Nephron (organoid): Measurements from ENCODE around the gene MTUS2.

Source experiments
- H3K27ac Mint-ChIP-seq, 3 experiments: 2 replicates each; pipeline ENCODE4 v1.8.0; 2020; ENCODE audit warnings: mixed read lengths in 3 of 3, mild to moderate bottlenecking in 2 of 3, moderate library complexity in 1 of 3
- H3K27me3 Mint-ChIP-seq: 2 replicates; pipeline ENCODE4 v1.8.0; 2021; ENCODE audit warnings: low read depth, mild to moderate bottlenecking, moderate library complexity, mixed read lengths
- H3K36me3 Mint-ChIP-seq: 2 replicates; pipeline ENCODE4 v1.8.0; 2020; ENCODE audit warnings: low read depth, mixed read lengths
- H3K4me1 Mint-ChIP-seq: 2 replicates; pipeline ENCODE4 v1.8.0; 2020; ENCODE audit warnings: mixed read lengths
- H3K4me3 Mint-ChIP-seq, 3 experiments: 2 replicates each; pipeline ENCODE4 v1.8.0; 2020; ENCODE audit warnings: mild to moderate bottlenecking in 3 of 3, mixed read lengths in 3 of 3, moderate library complexity in 2 of 3
- H3K9me3 Mint-ChIP-seq: 2 replicates; pipeline ENCODE4 v1.8.0; 2020; ENCODE audit warnings: mixed read lengths
- CTCF ChIP-seq, 3 experiments: fragments of 200-600 bp; sonication (generic); IDR thresholded peaks; one replicate each; pipeline ENCODE4 v1.5.0; 2021; ENCODE audit warnings: antibody characterized with exemption in 3 of 3; ENCODE audit not compliant: unreplicated experiment in 3 of 3

MTUS2 gene

GRCh38 chr13:29479716-29480492 lies 659.8 kb downstream of the MTUS2 start:
- Mint-ChIP-seq H3K27ac (no peak overlapping the region), H3K4me1 (peaks cover 9% of the 10 kb centered on the region), H3K4me3 (no peak overlapping the region), H3K27me3 (peaks cover 24% of the 10 kb centered on the region), H3K36me3 (no peaks in the 10 kb centered on the region), H3K9me3 (no peaks in the 10 kb centered on the region)
- no peak for TF ChIP-seq CTCF (IDR thresholded peaks at IDR 0.05; ENCODE audit: unreplicated experiment in 3 of 3)

- Mint-ChIP-seq H3K4me1 (peaks cover 9% of the 10 kb centered on the region), H3K27me3 (peaks cover 31% of the 10 kb centered on the region), H3K4me3 (no peak overlapping the region), H3K27ac (no peak overlapping the region), H3K9me3 (no peaks in the 10 kb centered on the region), H3K36me3 (no peaks in the 10 kb centered on the region)
- TF ChIP-seq CTCF (IDR thresholded peaks at IDR 0.05; ENCODE audit: unreplicated experiment in 3 of 3), result no peak
These were observed 660.9 kb downstream of the MTUS2 start for GRCh38 chr13:29480893-29481525.

GRCh38 chr13:29481603-29482002 lies 661.5 kb downstream of the MTUS2 start:
- H3K4me3 Mint-ChIP-seq, result no peak overlapping the region
- no peak overlapping the region for H3K27ac Mint-ChIP-seq
- no peak for TF ChIP-seq CTCF (IDR thresholded peaks at IDR 0.05; ENCODE audit: unreplicated experiment in 3 of 3)
- H3K36me3 Mint-ChIP-seq, result no peaks in the 10 kb centered on the region
- peaks cover 9% of the 10 kb centered on the region for H3K4me1 Mint-ChIP-seq
- no peaks in the 10 kb centered on the region for H3K9me3 Mint-ChIP-seq
- H3K27me3 Mint-ChIP-seq, result peaks cover 37% of the 10 kb centered on the region

GRCh38 chr13:29482504-29482903 lies 662.4 kb downstream of the MTUS2 start:
- no peaks in the 10 kb centered on the region for H3K9me3 Mint-ChIP-seq
- H3K4me1 Mint-ChIP-seq, result peaks cover 9% of the 10 kb centered on the region
- peaks cover 39% of the 10 kb centered on the region for H3K27me3 Mint-ChIP-seq
- TF ChIP-seq CTCF (IDR thresholded peaks at IDR 0.05; ENCODE audit: unreplicated experiment in 3 of 3), result no peak
- H3K4me3 Mint-ChIP-seq, result no peak overlapping the region
- no peaks in the 10 kb centered on the region for H3K36me3 Mint-ChIP-seq
- H3K27ac Mint-ChIP-seq, result no peak overlapping the region

- no peak for TF ChIP-seq CTCF (IDR thresholded peaks at IDR 0.05; ENCODE audit: unreplicated experiment in 3 of 3)
- Mint-ChIP-seq H3K36me3 (no peaks in the 10 kb centered on the region), H3K27me3 (peaks cover 39% of the 10 kb centered on the region)
These were observed 663.1 kb downstream of the MTUS2 start for GRCh38 chr13:29483211-29483610.

More at GRCh38 chr13:29483211-29483610, 663.1 kb downstream of the MTUS2 start:
- no peak overlapping the region for H3K4me3 Mint-ChIP-seq
- H3K9me3 Mint-ChIP-seq, result no peaks in the 10 kb centered on the region
- H3K4me1 Mint-ChIP-seq, result peaks cover 9% of the 10 kb centered on the region
- H3K27ac Mint-ChIP-seq, result no peak overlapping the region
